ENCODE results near the gene EIF4EBP2. TPM values are rescaled to one million over a fixed set of nuclear protein-coding genes. Genes with fewer than 3 reads are reported as not detected.

Gene EIF4EBP2
- total RNA-seq, 1 experiment from 2014 or later, result 36.7 TPM

DNA sequence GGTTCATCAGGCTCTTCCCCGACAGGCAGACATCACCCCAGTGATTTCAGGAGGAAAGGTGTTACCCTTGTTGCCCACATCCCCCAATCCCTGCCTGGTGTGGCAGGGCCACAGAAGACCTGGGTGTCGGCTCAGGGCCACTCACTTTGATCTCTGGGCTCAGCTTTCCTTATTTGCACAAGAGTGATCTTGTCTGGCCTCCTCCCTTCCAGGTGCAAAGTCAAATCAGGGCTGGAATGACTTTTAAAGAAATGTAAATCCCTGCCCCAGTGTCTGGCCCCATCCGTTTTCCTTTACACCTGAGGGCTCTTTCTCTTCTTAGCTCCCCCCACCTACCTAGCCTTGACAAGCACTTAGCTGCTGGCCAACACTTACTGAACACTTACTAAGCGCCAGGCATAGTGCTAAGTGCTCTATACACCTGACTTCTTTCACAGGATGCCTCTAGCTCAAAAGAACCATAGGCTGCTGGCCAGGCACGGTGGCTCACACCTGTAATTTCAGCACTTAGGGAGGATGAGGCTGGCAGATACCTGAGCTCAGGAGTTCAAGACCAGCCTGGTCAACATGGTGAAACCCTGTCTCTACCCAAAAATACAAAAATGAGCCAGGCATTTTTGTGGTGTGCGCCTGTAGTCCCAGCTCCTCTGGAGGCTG is 38.5 kb downstream of the EIF4EBP2 start:
- H4K20me1 ChIP-seq (ENCODE audit: insufficient read depth), result no peaks in the 10 kb centered on the region
- H3K79me2 ChIP-seq (ENCODE audit: insufficient read depth, low read length), result no peaks in the 10 kb centered on the region
- H3K9me3 ChIP-seq (ENCODE audit: control insufficient read depth in 1 of 2, insufficient read depth in 1 of 2, low read depth in 1 of 2, low read length in 2 of 2), result no peaks in the 10 kb centered on the region
- H3K9me2 ChIP-seq (ENCODE audit: insufficient read depth), result no peaks in the 10 kb centered on the region
- no peak overlapping the region for H3K27ac ChIP-seq (ENCODE audit: low read depth, low read length)
- ChIA-PET CTCF (no interaction called here), POLR2A (no interaction called here), RAD21 (ENCODE audit: low non-redundant PET in 1 of 2, low total read pairs in 2 of 2, uncharacterized antibody in 2 of 2, unreplicated experiment in 2 of 2) (no interaction called here)
- no peak overlapping the region for H3K9ac ChIP-seq (ENCODE audit: low read length)
- TF ChIP-seq, protein P1, sequence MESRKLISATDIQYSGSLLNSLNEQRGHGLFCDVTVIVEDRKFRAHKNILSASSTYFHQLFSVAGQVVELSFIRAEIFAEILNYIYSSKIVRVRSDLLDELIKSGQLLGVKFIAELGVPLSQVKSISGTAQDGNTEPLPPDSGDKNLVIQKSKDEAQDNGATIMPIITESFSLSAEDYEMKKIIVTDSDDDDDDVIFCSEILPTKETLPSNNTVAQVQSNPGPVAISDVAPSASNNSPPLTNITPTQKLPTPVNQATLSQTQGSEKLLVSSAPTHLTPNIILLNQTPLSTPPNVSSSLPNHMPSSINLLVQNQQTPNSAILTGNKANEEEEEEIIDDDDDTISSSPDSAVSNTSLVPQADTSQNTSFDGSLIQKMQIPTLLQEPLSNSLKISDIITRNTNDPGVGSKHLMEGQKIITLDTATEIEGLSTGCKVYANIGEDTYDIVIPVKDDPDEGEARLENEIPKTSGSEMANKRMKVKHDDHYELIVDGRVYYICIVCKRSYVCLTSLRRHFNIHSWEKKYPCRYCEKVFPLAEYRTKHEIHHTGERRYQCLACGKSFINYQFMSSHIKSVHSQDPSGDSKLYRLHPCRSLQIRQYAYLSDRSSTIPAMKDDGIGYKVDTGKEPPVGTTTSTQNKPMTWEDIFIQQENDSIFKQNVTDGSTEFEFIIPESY (IDR thresholded peaks at IDR 0.05; ENCODE audit: extremely low read depth, insufficient replicate concordance, low read length), result no peak
- TF ChIP-seq ELF1 (IDR thresholded peaks at IDR 0.05; ENCODE audit: borderline replicate concordance, low read depth), result no peak
- no peak for TF ChIP-seq POLR2A (IDR thresholded peaks at IDR 0.05; ENCODE audit: borderline replicate concordance, extremely low read depth, insufficient read depth, insufficient read length)
- no peak for TF ChIP-seq CBX3 (IDR thresholded peaks at IDR 0.05; ENCODE audit: low read depth)
- TF ChIP-seq JUND (IDR thresholded peaks at IDR 0.05), result no peak
- no peak for TF ChIP-seq SRF (IDR thresholded peaks at IDR 0.05; ENCODE audit: low read depth)
- TF ChIP-seq FOSL1 (IDR thresholded peaks at IDR 0.05; ENCODE audit: low read depth), result no peak
- TF ChIP-seq, protein P2, sequence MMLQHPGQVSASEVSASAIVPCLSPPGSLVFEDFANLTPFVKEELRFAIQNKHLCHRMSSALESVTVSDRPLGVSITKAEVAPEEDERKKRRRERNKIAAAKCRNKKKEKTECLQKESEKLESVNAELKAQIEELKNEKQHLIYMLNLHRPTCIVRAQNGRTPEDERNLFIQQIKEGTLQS (IDR thresholded peaks at IDR 0.05), result no peak
- no peak for TF ChIP-seq POLR2AphosphoS5 (IDR thresholded peaks at IDR 0.05; ENCODE audit: low read depth, low read length)
- TF ChIP-seq YY1 (IDR thresholded peaks at IDR 0.05; ENCODE audit: extremely low read depth, insufficient replicate concordance, low read depth, low read length), result no peak
- no peak for TF ChIP-seq EZH2phosphoT487 (IDR thresholded peaks at IDR 0.05; ENCODE audit: borderline replicate concordance)
- no peak for TF ChIP-seq SP1 (IDR thresholded peaks at IDR 0.05; ENCODE audit: low read depth)
- TF ChIP-seq, protein P3, sequence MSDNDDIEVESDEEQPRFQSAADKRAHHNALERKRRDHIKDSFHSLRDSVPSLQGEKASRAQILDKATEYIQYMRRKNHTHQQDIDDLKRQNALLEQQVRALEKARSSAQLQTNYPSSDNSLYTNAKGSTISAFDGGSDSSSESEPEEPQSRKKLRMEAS (IDR thresholded peaks at IDR 0.05), result no peak
- no peak for TF ChIP-seq RAD21 (IDR thresholded peaks at IDR 0.05; ENCODE audit: low read depth)
- no peak for TF ChIP-seq EGR1 (IDR thresholded peaks at IDR 0.05; ENCODE audit: low read depth)
- no peak for TF ChIP-seq ZNF274 (IDR thresholded peaks at IDR 0.05; ENCODE audit: low read depth, low read length)
- TF ChIP-seq CEBPB (IDR thresholded peaks at IDR 0.05; ENCODE audit: low read depth), result no peak
- peaks cover 0 to 4% of the 10 kb centered on the region in 2 experiments; a peak in 1 of 4 replicates for H3K4me1 ChIP-seq (ENCODE audit: control insufficient read depth in 1 of 2, insufficient read depth in 2 of 2, low read length in 2 of 2)
- no peaks in the 10 kb centered on the region for H3K27me3 ChIP-seq (ENCODE audit: insufficient read depth, low read length)
- no peak overlapping the region for H3K4me3 ChIP-seq (replicated peaks in 1 of 2; ENCODE audit: low read depth in 1 of 2, low read length in 2 of 2)
- no peak for DNase-seq (ENCODE audit: low read depth, low spot score)
- H3K36me3 ChIP-seq (ENCODE audit: control insufficient read depth in 1 of 2, insufficient read depth in 2 of 2, low read length in 2 of 2), result no peaks in the 10 kb centered on the region
- no peak overlapping the region for H2AFZ ChIP-seq (ENCODE audit: low read depth, low read length, poor library complexity, severe bottlenecking)
- intact Hi-C loops (cut with micrococcal nuclease), result no loop called here
- H3K4me2 ChIP-seq (ENCODE audit: low read length), result no peak overlapping the region
- ATAC-seq, result no peak
- no TSS peak for BruUV-seq (replicated peaks)

Data from HCT116 (cell line).